ENCODE measurements around the gene CDKAL1.

Gene CDKAL1

DNA sequence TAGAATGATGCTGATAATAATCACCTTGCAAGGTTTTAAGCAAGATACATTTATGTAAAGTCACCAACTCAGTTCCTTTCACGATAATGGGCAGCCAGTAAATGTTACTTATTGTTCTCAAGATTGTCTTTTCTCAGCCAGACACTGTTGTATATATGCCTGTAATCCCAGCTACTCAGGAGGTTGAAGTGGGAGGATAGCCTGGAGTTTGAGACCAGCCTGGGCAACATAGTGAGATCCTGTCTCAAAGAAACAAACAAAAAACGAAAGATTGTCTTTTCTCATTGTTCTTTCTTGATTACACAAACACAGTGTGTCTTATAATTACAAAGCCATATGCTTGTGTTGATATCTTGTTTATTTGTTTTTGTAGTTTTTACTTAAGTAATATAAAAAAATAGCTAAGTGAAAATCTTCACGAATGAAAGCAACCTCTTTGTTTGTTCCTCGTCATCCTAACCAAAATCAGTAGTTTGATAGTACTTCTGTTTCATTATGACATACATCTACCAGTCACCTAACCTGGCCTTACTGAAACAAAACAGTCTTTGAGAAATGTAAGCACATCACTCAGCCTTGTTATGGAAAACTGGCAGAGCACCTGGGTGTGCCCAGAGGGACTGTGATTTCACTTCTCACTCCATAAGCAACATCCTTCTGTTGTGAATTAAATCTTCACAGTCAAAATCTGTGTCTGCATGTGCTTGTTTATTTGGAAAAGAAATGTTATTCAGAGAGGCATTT lies 623.1 kb downstream of the CDKAL1 start:
- no peak for DNase-seq (ENCODE audit: low read depth in 2 of 2, low spot score in 1 of 2)

DNA sequence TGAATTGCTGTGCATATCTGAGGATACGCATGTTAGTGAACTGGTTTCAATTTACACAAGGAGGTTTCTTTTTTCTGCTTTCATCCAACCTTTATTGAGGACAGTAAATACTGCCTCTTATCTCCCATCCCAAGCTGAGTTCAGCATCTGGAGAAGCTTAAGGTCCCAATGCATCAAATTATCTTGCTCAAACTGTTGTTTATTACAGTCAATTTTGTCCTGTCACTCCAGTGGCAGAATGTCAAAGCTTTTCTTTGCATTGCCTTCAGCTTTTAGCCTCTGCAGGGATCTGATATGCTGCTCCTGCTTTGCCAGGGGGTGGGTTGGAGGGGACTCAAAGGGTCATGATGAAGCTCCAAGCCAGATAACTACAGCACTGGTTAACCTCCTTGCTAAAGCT lies 623.9 kb downstream of the CDKAL1 start:
- DNase-seq (ENCODE audit: low read depth in 2 of 2, low spot score in 1 of 2) = no peak

DNA sequence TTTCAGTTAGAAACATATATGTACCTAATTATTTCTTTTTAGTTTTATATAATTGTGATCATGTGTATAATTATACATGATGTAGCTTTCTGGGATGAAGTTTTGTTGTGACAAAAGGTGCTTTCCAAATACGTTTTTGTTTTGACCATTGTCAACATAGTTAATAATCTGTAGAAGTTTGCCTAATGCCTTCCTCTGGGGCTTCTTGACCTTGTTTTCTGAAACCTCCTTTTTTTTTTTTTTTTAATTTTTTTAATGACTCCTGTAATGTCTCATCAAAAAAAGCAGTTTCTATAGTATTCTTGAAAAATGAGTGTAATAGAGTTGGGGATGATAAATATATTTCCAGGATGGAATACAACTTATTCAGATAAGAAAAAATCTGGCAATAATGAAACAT lies 624.6 kb downstream of the CDKAL1 start:
- DNase-seq (ENCODE audit: low read depth in 2 of 2, low spot score in 1 of 2) = no peak

DNA sequence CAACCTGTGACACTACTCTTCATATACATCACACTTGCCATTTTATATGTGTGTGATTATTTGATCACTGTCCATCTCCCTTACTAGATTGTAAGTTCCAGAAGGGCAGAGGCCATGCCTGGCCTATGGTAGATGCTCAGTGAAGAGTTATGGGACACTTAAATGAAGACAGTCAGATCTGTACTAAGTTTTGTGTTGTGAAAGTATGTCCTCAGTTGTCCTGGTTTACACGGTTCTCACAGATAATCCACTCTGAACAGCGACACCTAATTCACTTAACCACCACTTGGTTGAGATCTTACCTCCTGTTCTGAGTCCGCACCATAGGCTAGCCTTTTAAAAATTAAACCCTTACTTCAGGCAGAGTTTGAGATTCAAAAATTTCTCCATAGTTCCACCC lies 625.2 kb downstream of the CDKAL1 start:
- no peak for DNase-seq (ENCODE audit: low read depth in 2 of 2, low spot score in 1 of 2)

DNA sequence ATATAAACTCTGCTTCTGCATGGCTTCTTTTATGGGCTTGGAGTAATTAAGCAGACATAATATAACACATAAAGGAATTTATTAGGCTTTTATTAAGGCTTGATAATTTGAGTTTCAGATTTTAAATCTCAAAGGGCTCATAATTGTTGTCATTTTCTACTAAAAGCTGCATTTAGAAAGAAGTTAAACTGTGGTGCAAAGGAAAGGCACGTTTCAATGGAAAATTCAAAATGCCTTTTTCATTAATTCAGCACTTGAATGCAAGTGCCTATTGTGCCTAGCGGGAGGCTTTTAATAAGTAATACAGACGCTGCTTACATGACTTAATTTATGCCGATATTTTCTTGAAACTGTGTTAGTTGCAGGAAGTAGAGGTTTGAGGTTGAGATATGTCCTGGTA lies 627.5 kb downstream of the CDKAL1 start:
- DNase-seq (ENCODE audit: low read depth in 2 of 2, low spot score in 1 of 2) = no peak

DNA sequence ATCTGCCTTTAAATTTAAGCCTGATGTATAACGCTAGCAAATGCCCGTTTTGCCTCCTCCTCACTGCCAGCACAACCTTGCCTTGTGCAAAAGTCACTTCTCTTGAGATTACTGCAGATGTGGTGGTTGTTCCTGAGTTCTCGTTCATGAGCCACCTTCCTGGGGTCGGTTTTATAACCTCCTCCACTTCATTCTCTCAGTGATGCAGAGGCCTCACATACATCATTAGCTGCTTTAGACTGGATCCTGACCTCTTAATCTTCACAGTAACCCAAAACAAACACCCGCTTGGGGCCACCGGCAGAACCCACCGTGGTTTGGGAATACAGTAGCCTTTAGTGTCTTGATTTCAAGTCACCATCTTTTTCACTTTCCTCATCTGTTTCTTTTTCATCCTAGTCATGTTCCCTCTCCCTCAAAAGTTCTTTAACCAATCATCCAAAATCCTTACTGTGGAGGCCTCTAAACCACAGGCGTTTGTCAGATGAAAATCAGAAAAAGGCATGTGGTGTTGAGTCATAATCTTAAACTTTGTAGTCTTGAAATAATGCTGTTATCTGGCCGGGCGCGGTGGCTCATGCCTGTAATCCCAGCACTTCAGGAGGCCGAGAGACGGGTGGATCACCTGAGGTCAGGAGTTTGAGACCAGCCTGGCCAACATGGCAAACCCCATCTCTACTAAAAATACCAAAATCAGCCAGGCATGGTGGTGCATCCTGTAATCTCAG lies 629.0 kb downstream of the CDKAL1 start:
- no peak for DNase-seq (ENCODE audit: low read depth in 2 of 2, low spot score in 1 of 2)

DNA sequence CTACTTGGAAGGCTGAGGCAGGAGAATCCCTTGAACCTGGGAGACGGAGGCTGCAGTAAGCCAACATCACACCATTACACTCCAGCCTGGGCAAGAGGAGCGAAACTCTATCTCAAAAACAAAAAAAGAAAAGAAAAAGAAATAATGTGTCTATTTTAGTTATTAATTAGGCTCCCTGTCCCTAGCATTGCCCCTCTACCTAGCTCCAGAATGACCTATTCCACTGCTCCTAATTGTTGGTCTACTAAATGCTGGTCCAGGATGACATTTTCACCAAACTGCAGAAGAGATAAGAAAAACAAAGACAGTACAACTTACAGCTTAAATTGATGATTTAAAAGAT lies 629.6 kb downstream of the CDKAL1 start:
- DNase-seq (ENCODE audit: low read depth in 2 of 2, low spot score in 1 of 2) = no peak

DNA sequence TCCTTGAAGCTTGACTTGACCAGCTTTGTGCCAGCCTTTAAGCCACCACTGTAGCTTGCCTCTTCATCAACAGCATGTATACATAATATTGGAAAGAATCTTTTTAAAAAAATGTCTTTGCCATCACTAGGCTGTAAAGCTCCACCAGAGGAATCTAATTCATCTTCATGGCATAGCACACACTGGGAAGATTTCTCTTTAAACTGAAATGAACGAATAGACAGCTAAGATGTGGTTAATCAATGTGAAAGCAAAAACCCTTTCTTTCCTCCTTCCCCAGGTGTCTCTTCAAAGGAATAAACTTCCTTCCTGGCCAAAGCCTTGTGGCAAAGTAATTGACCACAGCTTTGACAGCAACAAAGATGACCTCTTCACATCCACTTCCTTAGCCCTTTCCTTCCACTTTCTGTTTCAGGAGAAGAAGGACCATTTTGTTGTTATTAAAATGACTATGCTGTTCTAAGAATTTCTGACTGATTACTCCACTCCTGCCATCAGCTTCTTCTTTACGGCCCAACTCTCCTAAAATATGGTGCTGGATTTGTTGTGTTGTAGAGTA lies 630.6 kb downstream of the CDKAL1 start:
- no peak for DNase-seq (ENCODE audit: low read depth in 2 of 2, low spot score in 1 of 2)

DNA sequence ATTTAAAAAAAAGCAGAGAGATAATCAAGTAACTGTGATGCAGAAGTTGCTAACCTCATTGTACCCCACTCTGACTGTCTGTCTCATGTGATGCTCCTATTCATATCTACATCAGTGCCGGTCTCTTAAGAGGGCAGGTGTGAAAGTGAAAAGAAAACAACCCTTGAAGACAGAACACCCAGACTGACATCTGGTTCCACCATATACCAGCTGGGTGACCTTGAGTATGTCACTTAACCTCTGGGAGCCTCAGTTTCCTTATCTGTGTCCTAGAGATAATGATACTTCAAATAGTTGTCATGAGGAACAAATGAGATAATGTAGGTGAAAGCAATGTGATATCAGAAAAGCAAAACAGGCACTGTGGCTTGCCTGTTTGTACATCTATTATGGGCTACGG lies 632.5 kb downstream of the CDKAL1 start:
- no peak for DNase-seq (ENCODE audit: low read depth in 2 of 2, low spot score in 1 of 2)

DNA sequence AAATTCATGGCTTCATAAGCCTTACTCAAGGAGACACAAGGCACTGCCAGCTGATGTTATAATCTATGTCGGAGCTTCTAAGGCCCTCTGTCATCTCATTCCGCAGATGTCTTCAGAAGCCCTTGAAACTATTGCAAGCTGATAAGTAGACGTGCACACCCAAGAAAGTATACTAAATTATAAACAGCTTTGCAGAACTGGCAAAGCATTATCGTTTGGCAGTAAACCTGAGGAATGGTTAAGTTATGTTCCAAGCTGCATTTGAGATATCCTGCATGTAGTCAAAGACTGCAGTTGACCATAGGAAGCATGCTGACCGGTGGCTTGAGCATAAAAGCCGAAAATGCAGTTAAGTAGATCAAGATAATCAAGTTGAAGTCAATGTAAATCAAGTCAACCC lies 633.5 kb downstream of the CDKAL1 start:
- DNase-seq (ENCODE audit: low read depth in 2 of 2, low spot score in 1 of 2) = no peak

DNA sequence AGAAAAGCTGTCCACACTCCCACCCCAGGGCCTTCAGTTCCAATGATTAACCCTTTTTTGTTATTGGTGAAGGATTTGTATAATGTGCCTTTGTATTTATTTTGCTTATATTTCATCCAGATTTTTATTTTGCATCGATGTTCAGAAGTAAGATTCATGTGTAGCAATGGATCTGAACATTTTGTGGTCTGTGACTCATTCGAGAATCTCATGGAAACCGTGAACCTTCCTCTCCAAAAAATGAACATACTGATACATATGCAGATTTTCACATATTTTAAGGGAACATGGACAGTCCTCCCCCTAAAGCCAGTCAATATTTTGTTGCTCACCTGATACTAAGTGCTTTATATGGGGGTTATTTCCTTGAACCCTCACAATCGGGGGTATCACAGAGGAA lies 637.5 kb downstream of the CDKAL1 start:
- DNase-seq (ENCODE audit: low read depth in 2 of 2, low spot score in 1 of 2) = no peak

DNA sequence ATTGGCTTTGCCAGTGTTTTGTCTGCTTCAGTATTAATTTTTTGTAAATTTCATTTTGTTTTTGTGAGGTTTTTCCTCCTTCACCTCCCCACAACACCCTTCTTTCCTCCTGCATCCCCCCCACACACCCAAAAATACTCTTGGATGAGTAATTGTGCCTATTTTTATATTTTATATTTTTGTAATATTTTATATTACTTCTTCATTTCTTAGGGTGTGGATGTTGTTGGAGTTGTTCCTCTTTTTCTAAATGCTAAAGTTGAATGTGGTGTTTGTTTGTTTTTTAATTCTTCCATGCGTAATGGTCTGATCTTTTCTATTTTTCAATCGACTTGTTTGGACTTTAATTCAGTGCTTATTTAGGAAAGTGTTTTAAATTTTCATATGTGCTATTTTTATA lies 638.8 kb downstream of the CDKAL1 start:
- no peak for DNase-seq (ENCODE audit: low read depth in 2 of 2, low spot score in 1 of 2)

DNA sequence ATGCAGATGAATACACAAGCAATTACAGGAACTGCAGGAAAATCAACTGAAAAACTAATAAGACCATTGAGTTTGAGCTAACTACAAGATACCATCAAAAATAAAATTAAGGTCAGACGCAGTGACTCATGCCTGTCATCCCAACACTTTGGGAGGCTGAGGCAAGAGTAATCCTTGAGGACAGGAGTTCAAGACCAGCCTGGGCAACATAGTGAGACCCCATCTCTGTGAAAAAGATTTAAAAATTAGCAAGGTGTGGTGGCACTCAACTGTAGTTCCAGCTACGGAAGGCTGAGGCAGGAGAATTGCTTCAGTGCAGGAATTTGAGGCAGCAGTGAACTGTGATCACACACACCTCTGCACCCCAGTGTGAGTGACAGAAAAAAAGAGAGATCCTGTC lies 639.4 kb downstream of the CDKAL1 start:
- no peak for DNase-seq (ENCODE audit: low read depth in 2 of 2, low spot score in 1 of 2)

DNA sequence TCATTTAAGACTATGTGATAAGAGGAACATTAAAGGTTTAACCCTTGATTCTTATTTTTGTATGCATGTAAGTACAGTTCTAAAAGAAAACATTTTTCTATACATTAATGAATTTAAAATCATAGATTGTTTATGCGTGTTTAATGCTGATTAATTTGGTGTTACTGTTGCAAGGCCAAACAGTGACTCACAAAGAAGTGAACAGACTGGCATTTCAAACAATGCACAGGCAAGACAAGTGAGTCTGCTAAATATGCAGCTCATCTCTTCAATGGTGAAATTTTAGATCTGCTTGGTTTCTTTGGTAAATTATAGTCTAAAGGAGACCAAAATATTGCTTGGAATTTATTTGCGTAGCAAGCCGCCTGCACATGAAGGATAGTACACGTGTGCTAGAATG lies 641.9 kb downstream of the CDKAL1 start:
- no peak for DNase-seq (ENCODE audit: low read depth in 2 of 2, low spot score in 1 of 2)

DNA sequence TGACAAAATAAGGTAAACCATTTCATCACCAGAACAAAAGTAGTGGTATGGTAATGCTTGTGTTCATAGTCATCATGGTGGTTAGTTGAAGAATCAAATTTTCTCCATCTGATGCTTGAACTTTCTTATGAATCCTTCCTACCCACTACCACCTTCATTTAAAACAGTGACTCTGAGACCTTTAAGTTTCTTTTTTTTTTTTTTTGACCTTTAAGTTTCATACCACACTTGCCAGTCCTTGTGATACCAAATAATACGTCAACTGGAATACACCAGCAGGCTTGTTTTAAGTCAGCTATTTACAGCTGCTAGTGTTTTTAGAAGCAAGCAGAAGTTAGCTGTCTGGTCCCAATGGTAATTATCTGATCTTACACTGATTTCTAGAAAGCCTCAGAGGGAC lies 645.9 kb downstream of the CDKAL1 start:
- no peak for DNase-seq (ENCODE audit: low read depth in 2 of 2, low spot score in 1 of 2)

DNA sequence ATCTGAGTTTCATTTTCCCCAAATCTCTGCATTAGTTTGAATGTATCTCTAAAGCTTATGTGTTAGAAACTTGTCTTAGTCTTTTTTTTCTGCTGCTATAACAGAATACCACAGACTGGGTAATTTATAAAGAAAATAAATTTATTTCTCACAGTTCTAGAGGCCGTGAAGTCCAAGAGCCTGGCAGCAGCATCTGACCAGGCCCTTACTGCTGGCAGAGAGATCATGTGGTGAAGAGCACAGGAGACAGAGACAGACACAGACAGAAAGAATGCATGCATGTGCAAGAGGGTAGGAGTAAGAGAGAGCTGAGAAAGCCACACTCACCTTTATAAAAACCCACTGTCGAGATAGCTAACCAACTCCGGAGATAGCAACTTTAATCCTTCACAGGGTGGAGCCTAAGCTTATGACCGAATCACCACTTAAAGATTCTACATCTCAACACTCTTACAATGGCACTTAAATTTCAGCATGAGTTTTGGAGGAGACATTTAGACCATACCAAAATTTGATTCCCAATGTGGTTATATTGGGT lies 646.6 kb downstream of the CDKAL1 start:
- no peak for DNase-seq (ENCODE audit: low read depth in 2 of 2, low spot score in 1 of 2)

DNA sequence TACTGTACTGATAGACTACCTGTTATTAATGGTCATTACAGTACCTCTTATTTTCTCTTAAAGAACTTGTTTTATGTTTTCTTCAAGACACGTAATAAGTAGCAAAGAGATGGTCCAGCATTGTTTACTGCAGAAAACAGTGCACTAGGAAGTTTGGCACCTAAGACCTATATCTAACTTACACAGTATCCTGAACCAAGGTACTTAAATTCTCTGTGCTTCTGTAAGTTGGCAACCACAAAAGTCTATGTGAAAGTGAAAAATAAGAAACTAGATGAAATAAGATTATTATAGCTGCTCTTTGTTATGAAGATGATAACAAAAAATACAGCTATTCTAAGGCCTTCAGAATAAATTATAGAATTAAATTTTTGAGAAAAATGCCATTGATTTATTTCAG lies 647.6 kb downstream of the CDKAL1 start:
- DNase-seq (ENCODE audit: low read depth in 2 of 2, low spot score in 1 of 2) = no peak

DNA sequence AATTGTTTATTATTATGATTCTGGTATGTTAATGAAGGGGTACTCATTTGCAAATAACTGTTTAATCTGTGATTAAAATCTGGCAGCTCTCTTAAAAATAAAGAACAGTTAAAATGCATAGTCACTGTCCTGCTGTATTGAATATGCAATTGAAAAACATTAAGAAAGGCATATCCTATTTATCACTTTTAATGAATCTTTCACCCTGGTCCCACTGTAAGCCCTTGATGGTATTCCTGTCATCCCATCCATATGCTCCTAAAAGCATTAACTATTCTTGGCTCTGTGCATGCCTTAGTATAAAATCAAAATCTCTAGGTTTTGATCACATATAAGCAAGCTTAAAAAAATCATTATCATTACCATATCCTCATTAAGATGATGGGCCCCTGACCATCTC lies 648.3 kb downstream of the CDKAL1 start:
- DNase-seq (ENCODE audit: low read depth in 2 of 2, low spot score in 1 of 2) = no peak

DNA sequence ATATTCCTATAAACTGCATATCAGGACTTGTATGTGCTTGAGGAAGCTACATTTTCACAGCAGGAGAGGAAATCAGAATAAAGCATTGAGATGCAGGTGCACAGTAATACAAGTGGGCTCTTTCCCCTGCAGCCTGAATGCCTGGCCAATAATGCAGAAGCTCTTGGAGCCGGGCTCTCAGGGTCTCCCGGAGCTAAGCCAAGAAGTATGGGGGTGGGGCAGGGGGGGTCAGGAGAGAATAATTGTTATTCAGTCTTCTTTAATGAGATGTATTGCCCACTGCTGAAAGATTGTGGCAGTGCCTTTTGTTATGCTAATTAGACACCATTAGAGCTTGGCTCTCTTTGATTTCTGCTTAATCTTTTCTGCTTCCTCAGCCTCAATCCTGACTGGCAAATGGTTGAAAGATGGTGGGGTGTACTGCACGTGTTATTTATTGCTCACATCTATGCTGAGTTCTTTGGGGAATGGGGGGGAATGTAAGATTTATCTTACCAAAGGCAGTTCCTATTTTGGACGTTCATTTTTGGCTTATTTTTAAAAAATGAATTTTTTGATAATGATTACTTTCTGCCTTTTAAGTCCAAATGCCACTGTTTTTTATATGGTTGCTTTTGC lies 651.7 kb downstream of the CDKAL1 start:
- no peak for DNase-seq (ENCODE audit: low read depth in 2 of 2, low spot score in 1 of 2)

DNA sequence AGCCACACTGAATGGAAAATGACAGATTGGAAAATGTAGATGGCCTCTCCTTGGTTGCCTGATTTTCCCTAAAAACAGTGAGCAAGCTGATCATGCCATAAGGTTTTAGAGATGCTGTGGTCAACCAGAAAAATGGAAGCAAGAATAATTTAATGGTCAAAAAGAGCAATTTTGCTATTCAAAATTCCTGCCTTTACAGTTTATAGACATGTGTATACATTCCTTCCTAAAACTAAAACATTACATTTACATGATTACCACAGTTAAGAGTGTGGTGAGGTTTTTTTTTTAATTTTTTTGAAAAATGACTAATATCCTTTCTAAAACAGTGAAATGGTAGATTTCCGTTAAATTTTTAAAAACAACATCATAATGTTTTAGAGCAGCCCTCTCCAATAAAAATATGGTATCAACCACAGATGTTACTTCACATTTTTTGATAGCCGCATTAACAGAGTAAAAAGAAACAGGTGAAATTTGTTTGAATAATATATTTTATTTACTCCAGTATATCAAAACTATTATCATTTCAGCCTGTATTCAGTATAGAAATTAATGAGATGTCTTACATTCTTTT lies 652.3 kb downstream of the CDKAL1 start:
- DNase-seq (ENCODE audit: low read depth in 2 of 2, low spot score in 1 of 2) = no peak

DNA sequence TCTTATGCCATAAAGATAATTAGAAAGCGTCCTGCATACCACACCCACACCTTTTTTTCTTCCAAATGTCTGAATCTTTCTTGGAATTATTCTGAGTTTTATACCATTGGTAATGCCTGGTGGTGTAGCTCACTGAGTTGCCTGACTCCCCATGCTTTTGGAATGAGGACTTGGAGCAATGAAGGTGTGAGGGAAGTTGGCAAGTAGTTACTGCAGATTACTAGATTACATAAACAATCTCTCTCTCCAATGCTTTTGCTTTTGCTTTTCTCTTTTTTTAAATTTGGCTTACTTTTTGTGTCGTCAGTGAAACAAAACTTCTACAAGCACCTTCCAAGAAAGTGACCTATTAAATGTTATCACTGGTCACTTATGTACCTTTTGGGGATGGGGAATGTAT lies 653.2 kb downstream of the CDKAL1 start:
- DNase-seq (ENCODE audit: low read depth in 2 of 2, low spot score in 1 of 2) = no peak
